Measurements from ENCODE around the gene ARHGAP6. TPM values are rescaled to one million over a fixed set of nuclear protein-coding genes. Genes with fewer than 3 reads are reported as not detected.

Gene ARHGAP6
- total and polyA plus RNA-seq, 2 donors (not counting 3 experiments of a cell fraction or from before 2014, with no cell fraction given) = 0.69 to 0.83 TPM

DNA sequence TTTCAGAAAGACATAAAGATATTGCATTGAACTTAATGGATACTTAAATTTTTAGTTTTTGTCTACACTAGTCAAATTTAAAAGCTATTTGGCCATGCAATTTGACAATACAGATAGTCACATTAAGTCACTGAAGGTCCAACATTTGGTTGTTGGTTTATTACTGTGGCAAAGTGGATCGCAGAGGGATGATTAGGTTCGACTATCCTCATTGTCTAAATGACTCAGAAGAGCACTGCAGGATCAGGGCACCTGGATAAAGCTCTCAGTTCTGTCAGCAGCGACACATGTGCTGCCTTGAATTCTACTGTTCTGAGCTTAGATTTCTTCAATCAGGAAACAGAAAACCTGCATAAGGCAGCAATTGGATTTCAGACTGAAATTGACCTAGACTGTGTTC, 241.8 kb downstream of the ARHGAP6 start:
- no peaks in the 10 kb centered on the region for H3K36me3 ChIP-seq (ENCODE audit: control insufficient read depth in 2 of 2, extremely low read depth in 1 of 2, insufficient read depth in 2 of 2, low read length in 2 of 2)
- CTCF ChIA-PET = no interaction called here
- dilution Hi-C loops (cut with MboI; ENCODE audit: extremely low pct_ligation_motif_present, low sequenced_read_pairs) (no loop called here), intact Hi-C loops (cut with micrococcal nuclease) (no loop called here)
- no peak overlapping the region for H3K9ac ChIP-seq (replicated peaks; ENCODE audit: extremely low read depth, insufficient read depth, low read length)
- H3K27me3 ChIP-seq (ENCODE audit: control insufficient read depth in 2 of 2, insufficient read depth in 2 of 2, low read length in 2 of 2) = no peaks in the 10 kb centered on the region
- H3K9me3 ChIP-seq (replicated peaks; ENCODE audit: control insufficient read depth, insufficient read depth, low read length) = no peaks in the 10 kb centered on the region
- no peaks in the 10 kb centered on the region for H3K9me1 ChIP-seq (replicated peaks; ENCODE audit: control insufficient read depth, extremely low read depth, insufficient read depth, low read length)
- H3K27ac ChIP-seq (ENCODE audit: insufficient read depth, low read depth, low read length) = no peak overlapping the region
- POLR2A ChIA-PET = no interaction called here
- BruUV-seq (replicated peaks) = no TSS peak
- H2AFZ ChIP-seq (ENCODE audit: low read depth, low read length) = no peak overlapping the region
- H3K4me3 ChIP-seq (replicated peaks in 1 of 3; ENCODE audit: insufficient read depth in 1 of 3, low read depth in 1 of 3, low read length in 3 of 3) = no peak overlapping the region
- no peaks in the 10 kb centered on the region for H4K20me1 ChIP-seq (replicated peaks; ENCODE audit: control insufficient read depth, extremely low read depth, insufficient read depth, low read length)
- H3K4me1 ChIP-seq (ENCODE audit: control insufficient read depth, extremely low read depth, insufficient read depth, low read length) = peaks cover 4% of the 10 kb centered on the region
- DNase-seq (ENCODE audit: low read depth, low spot score) (no peak), FAIRE-seq (peak; percentile 48)
- H3K79me2 ChIP-seq (ENCODE audit: control insufficient read depth, insufficient read depth, low read length) = no peaks in the 10 kb centered on the region
- TF ChIP-seq EZH2 (IDR thresholded peaks at IDR 0.05; ENCODE audit: borderline replicate concordance, low read depth, low read length, severe bottlenecking) (no peak), MYC (IDR thresholded peaks at IDR 0.05; ENCODE audit: low read depth, low read length) (no peak), JUN (IDR thresholded peaks at IDR 0.05; ENCODE audit: borderline replicate concordance, insufficient read depth, insufficient read length, low read depth) (no peak), FOS (IDR thresholded peaks at IDR 0.05; ENCODE audit: borderline replicate concordance, insufficient read depth, low read length) (no peak), POLR2AphosphoS5 (IDR thresholded peaks at IDR 0.05; ENCODE audit: insufficient read depth, low read depth, low read length) (no peak), POLR2A (IDR thresholded peaks at IDR 0.05; ENCODE audit: low read depth, low read length) (no peak), GATA2 (IDR thresholded peaks at IDR 0.05; ENCODE audit: insufficient read depth, insufficient read length, low read depth, low read length) (no peak)
- TF ChIP-seq, protein P1, sequence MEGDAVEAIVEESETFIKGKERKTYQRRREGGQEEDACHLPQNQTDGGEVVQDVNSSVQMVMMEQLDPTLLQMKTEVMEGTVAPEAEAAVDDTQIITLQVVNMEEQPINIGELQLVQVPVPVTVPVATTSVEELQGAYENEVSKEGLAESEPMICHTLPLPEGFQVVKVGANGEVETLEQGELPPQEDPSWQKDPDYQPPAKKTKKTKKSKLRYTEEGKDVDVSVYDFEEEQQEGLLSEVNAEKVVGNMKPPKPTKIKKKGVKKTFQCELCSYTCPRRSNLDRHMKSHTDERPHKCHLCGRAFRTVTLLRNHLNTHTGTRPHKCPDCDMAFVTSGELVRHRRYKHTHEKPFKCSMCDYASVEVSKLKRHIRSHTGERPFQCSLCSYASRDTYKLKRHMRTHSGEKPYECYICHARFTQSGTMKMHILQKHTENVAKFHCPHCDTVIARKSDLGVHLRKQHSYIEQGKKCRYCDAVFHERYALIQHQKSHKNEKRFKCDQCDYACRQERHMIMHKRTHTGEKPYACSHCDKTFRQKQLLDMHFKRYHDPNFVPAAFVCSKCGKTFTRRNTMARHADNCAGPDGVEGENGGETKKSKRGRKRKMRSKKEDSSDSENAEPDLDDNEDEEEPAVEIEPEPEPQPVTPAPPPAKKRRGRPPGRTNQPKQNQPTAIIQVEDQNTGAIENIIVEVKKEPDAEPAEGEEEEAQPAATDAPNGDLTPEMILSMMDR (IDR thresholded peaks at IDR 0.05; ENCODE audit: extremely low read depth in 1 of 2, insufficient read depth in 1 of 2, low read depth in 1 of 2, low read length in 2 of 2) = no peak
- TF ChIP-seq, protein P2, sequence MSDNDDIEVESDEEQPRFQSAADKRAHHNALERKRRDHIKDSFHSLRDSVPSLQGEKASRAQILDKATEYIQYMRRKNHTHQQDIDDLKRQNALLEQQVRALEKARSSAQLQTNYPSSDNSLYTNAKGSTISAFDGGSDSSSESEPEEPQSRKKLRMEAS (IDR thresholded peaks at IDR 0.05; ENCODE audit: insufficient read depth, insufficient read length) = no peak
- H3K4me2 ChIP-seq (ENCODE audit: insufficient read depth, low read length) = no peak overlapping the region
